Panc1 (cell line): ENCODE measurements around the gene PGM5. TPM values are rescaled to one million over a fixed set of nuclear protein-coding genes. Genes with fewer than 3 reads are reported as not detected.

ENCODE experiments used
- ATAC-seq: fragments of 200-7000 bp; cut with Tn5 transposase; 2 replicates; pipeline ENCODE4 v1.9.1; 2020; ENCODE audit warnings: mild to moderate bottlenecking, moderate library complexity
- BruUV-seq: library from RNA; stranded (reverse); fragments of 400-500 nt; replicated peaks from 2 replicates; lab custom pipeline; 2021; lab: Mats Ljungman, UMichigan
- CTCF ChIA-PET: fragments of 300-600 bp; sonication (Branson Sonifier 250); formaldehyde crosslinking; loops from one replicate; lab custom pipeline; 2022; ENCODE audit warnings: antibody characterized with exemption; lab: Charles Lee
- POLR2A ChIA-PET: fragments of 300-600 bp; sonication (Branson Sonifier 250); formaldehyde crosslinking; loops from one replicate; lab custom pipeline; 2022; ENCODE audit warnings: antibody characterized with exemption; lab: Charles Lee
- DNase-seq: peaks from one replicate; pipeline ENCODE4 v3.0.0-alpha.2; 2010; ENCODE audit warnings: low read depth, low spot score
- H3K27ac ChIP-seq: 2 replicates; pipeline ENCODE4 v1.5.1; 2011; ENCODE audit warnings: mild to moderate bottlenecking, low read length, inconsistent platforms
- H3K27me3 ChIP-seq: fragments of 200-500 bp; sonication (Bioruptor generic); 2 replicates; pipeline ENCODE4 v1.6.0; 2014; ENCODE audit warnings: low read length, inconsistent platforms; ENCODE audit not compliant: control insufficient read depth, insufficient read depth
- H3K36me3 ChIP-seq: fragments of 200-500 bp; sonication (Bioruptor generic); 2 replicates; pipeline ENCODE4 v1.5.1; 2014; ENCODE audit warnings: inconsistent platforms, mild to moderate bottlenecking, low read length, moderate library complexity; ENCODE audit not compliant: control insufficient read depth, insufficient read depth
- H3K4me1 ChIP-seq: 2 replicates; pipeline ENCODE4 v1.5.1; 2011; ENCODE audit warnings: inconsistent platforms, mild to moderate bottlenecking, low read length, moderate library complexity; ENCODE audit not compliant: control insufficient read depth, insufficient read depth
- H3K4me3 ChIP-seq, 2 experiments: 2 replicates each; pipeline ENCODE4 v1.5.1; 2011 to 2012; ENCODE audit warnings: low read depth in 2 of 2, low read length in 2 of 2, mild to moderate bottlenecking in 2 of 2, inconsistent platforms in 1 of 2, moderate library complexity in 1 of 2
- H3K9me3 ChIP-seq: fragments of 200-500 bp; sonication (Bioruptor generic); 2 replicates; pipeline ENCODE4 v1.5.1; 2014; ENCODE audit warnings: low read depth, mild to moderate bottlenecking, inconsistent platforms, low read length, moderate library complexity; ENCODE audit not compliant: control insufficient read depth, insufficient read depth
- CTCF ChIP-seq: fragments of 450-650 bp; IDR thresholded peaks from 2 replicates; pipeline ENCODE4 v1.5.1; 2017; ENCODE audit warnings: mild to moderate bottlenecking
- POLR2AphosphoS5 ChIP-seq: IDR thresholded peaks from 2 replicates; pipeline ENCODE4 v1.6.1; 2012; ENCODE audit warnings: mild to moderate bottlenecking, low read depth, low read length, moderate library complexity
- REST ChIP-seq, 2 experiments: IDR thresholded peaks; 2 replicates each; pipeline ENCODE4 v1.6.1; 2011 to 2012; ENCODE audit warnings: low read depth in 2 of 2, control low read depth in 1 of 2, low read length in 1 of 2, mild to moderate bottlenecking in 1 of 2, moderate library complexity in 1 of 2; ENCODE audit not compliant: insufficient read depth in 1 of 2
- SIN3A ChIP-seq: IDR thresholded peaks from 2 replicates; pipeline ENCODE4 v1.6.1; 2012; ENCODE audit warnings: low read depth, mild to moderate bottlenecking, low read length, moderate library complexity, borderline replicate concordance; ENCODE audit not compliant: insufficient read depth
- TCF7L2 ChIP-seq: IDR thresholded peaks from 2 replicates; pipeline ENCODE4 v1.6.1; 2011; ENCODE audit warnings: mild to moderate bottlenecking, low read depth, low read length, inconsistent platforms
- in situ Hi-C: cut with HindIII; loops from 2 replicates; pipeline ENCODE4 v1.10.0; 2016; ENCODE audit warnings: low sequenced_read_pairs, low pct_unique_long_range_greater_than_20kb
- intact Hi-C: fragments of 100-400 bp; cut with micrococcal nuclease; formaldehyde crosslinking; loops from one replicate; pipeline ENCODE4 v1.10.0; 2022; ENCODE audit not compliant: unreplicated experiment
- total RNA-seq: library from RNA; stranded (reverse); gene quantifications from one replicate; pipeline ENCODE4 v1.2.1, GENCODE V29; 2021; ENCODE audit not compliant: unreplicated experiment

Gene PGM5
- total RNA-seq, 1 experiment from 2014 or later: 0.21 TPM

- no TSS peak for BruUV-seq
- Histone ChIP-seq H3K9me3 (no peaks in the 10 kb centered on the region), H3K36me3 (no peaks in the 10 kb centered on the region), H3K4me1 (no peaks in the 10 kb centered on the region), H3K4me3 (no peak overlapping the region), H3K27ac (no peak overlapping the region), H3K27me3 (no peaks in the 10 kb centered on the region)
- ChIA-PET CTCF (no interaction called here), POLR2A (no interaction called here)
- in situ Hi-C loops (no loop called here), intact Hi-C loops (loop anchor here (10.0 kb wide), 1 partner anchor 46 kb away; no protein-coding TSS in a partner anchor)
- ATAC-seq (no peak), DNase-seq (no peak)
- TF ChIP-seq TCF7L2 (no peak), REST (IDR thresholded peaks at IDR 0.05; ENCODE audit: insufficient read depth in 1 of 2, low read depth in 2 of 2, low read length in 1 of 2) (no peak), CTCF (no peak), SIN3A (no peak), POLR2AphosphoS5 (no peak)
Measured at GRCh38 chr9:68470634-68471033, 114.2 kb downstream of the PGM5 start.

GRCh38 chr9:68472119-68472518, 115.7 kb downstream of the PGM5 start:
- TF ChIP-seq TCF7L2 (no peak), CTCF (no peak)
- in situ Hi-C loops (no loop called here), intact Hi-C loops (loop anchor here (10.0 kb wide), 1 partner anchor 47 kb away; no protein-coding TSS in a partner anchor)

More at GRCh38 chr9:68472119-68472518, 115.7 kb downstream of the PGM5 start:
- Histone ChIP-seq H3K9me3 (no peaks in the 10 kb centered on the region), H3K4me1 (no peaks in the 10 kb centered on the region), H3K36me3 (no peaks in the 10 kb centered on the region), H3K4me3 (no peak overlapping the region), H3K27ac (no peak overlapping the region), H3K27me3 (no peaks in the 10 kb centered on the region)
- BruUV-seq: no TSS peak
- ChIA-PET POLR2A (no interaction called here), CTCF (interaction anchor here (0.7 kb wide), 1 partner anchor 75 kb away, joined by 3 read pairs; no protein-coding TSS in a partner anchor)
- DNase-seq (no peak), ATAC-seq (no peak)
